AG04450 (cell line): ENCODE measurements around the gene CLDN7. TPM values are rescaled to one million over a fixed set of nuclear protein-coding genes. Genes with fewer than 3 reads are reported as not detected.

ENCODE experiments used
- CTCF ChIA-PET: fragments of 300-600, 350-600 bp; formaldehyde crosslinking; extraction: SDS; loops from one replicate; lab custom pipeline; 2022; ENCODE audit warnings: antibody characterized with exemption, inconsistent platforms; lab: Charles Lee
- POLR2A ChIA-PET: fragments of 350-600 bp; formaldehyde crosslinking; extraction: SDS; loops from one replicate; lab custom pipeline; 2021; ENCODE audit warnings: antibody characterized with exemption, inconsistent platforms; lab: Yijun Ruan, JAX
- DNase-seq: peaks from one replicate; pipeline ENCODE4 v3.0.0-alpha.2; 2011; ENCODE audit warnings: low read depth, low spot score
- H3K27ac ChIP-seq: one replicate; pipeline ENCODE4 v1.5.1; 2012; ENCODE audit warnings: low read depth, low read length, control low read depth
- H3K27me3 ChIP-seq: one replicate; pipeline ENCODE4 v1.6.0; 2012; ENCODE audit warnings: low read length; ENCODE audit not compliant: control insufficient read depth, insufficient read depth
- H3K4me3 ChIP-seq: 2 replicates; pipeline ENCODE4 v1.5.1; 2011; ENCODE audit warnings: mild to moderate bottlenecking, low read depth, low read length, control low read depth
- H3K9me3 ChIP-seq: 2 replicates; pipeline ENCODE4 v1.5.1; 2012; ENCODE audit warnings: low read length; ENCODE audit not compliant: control insufficient read depth, insufficient read depth
- CTCF ChIP-seq: IDR thresholded peaks from 2 replicates; pipeline ENCODE4 v1.5.1; 2011; ENCODE audit warnings: low read depth, low read length, control low read depth, inconsistent platforms
- polyA plus RNA-seq: library from polyadenylated mRNA; depleted of rRNA; stranded (reverse); fragments of >200 nt; gene quantifications from 2 replicates; pipeline ENCODE4 v1.2.3, GENCODE V29; 2011

CLDN7 gene
- polyA plus RNA-seq, 1 experiment, result 0.84 TPM

GRCh38 chr17:7260651-7261378, 1.5 kb downstream of the CLDN7 start:
- CTCF ChIA-PET, result no interaction called here
- Histone ChIP-seq H3K4me3 (peak overlapping the region; percentile 40; the same call in 1 of the 2 replicates), H3K9me3 (no peaks in the 10 kb centered on the region; the same call in 1 of the 2 replicates), H3K27ac (no peak overlapping the region), H3K27me3 (peaks cover 8% of the 10 kb centered on the region)
- POLR2A ChIA-PET, result no interaction called here
- DNase-seq, result no peak
- no peak for TF ChIP-seq CTCF

GRCh38 chr17:7260151-7260550, 2.1 kb downstream of the CLDN7 start:
- ChIA-PET POLR2A (no interaction called here), CTCF (interaction anchor here (1.4 kb wide), 1 partner anchor 18 kb away, joined by 3 read pairs; the partner anchor contains the start of gene GABARAP)
- TF ChIP-seq CTCF, result no peak
- H3K4me3 ChIP-seq, result no peak overlapping the region
- DNase-seq, result no peak
- H3K27me3 ChIP-seq, result peaks cover 8% of the 10 kb centered on the region
- no peaks in the 10 kb centered on the region for H3K9me3 ChIP-seq
- no peak overlapping the region for H3K27ac ChIP-seq

- no peak for TF ChIP-seq CTCF
- DNase-seq, result no peak
- Histone ChIP-seq H3K27ac (no peak overlapping the region), H3K9me3 (no peaks in the 10 kb centered on the region), H3K27me3 (peaks cover 8% of the 10 kb centered on the region), H3K4me3 (no peak overlapping the region)
- CTCF ChIA-PET, result interaction anchor here (1.4 kb wide), 1 partner anchor 17 kb away, joined by 3 read pairs; the partner anchor contains the start of gene GABARAP
- POLR2A ChIA-PET, result no interaction called here
These were observed 2.8 kb downstream of the CLDN7 start for GRCh38 chr17:7259555-7259889.

- ChIA-PET CTCF (interaction anchor here (1.4 kb wide), 1 partner anchor 16 kb away, joined by 3 read pairs; the partner anchor contains the start of gene GABARAP), POLR2A (interaction anchor here (0.7 kb wide), 1 partner anchor 12 kb away, joined by 6 read pairs; no protein-coding TSS in a partner anchor)
- no peak for DNase-seq
- Histone ChIP-seq H3K27ac (no peak overlapping the region), H3K9me3 (no peaks in the 10 kb centered on the region), H3K4me3 (no peak overlapping the region), H3K27me3 (peaks cover 8% of the 10 kb centered on the region)
- no peak for TF ChIP-seq CTCF
These were observed 3.3 kb downstream of the CLDN7 start for GRCh38 chr17:7258731-7259554.
